Motor neuron (in vitro differentiated cells): ENCODE data around the gene CREB3L2. TPM values are rescaled to one million over a fixed set of nuclear protein-coding genes. Genes with fewer than 3 reads are reported as not detected.
"Not testable (repeated sequence)": the region's sequence is repeated elsewhere in the genome, so short reads cannot be mapped to it uniquely, and the experiment has no call there.

ENCODE experiments used
- ATAC-seq, 8 experiments: fragments of 200-7000 bp; cut with Tn5 transposase; replicated peaks in 6 of 8; 2 replicates each; pipeline ENCODE4 v1.8.0; 2021; ENCODE audit warnings: mild to moderate bottlenecking in 8 of 8, moderate library complexity in 8 of 8
- H3K27ac ChIP-seq, 2 donors: fragments of 250-450 bp; sonication (Bioruptor Pico); 2 replicates each; pipeline ENCODE4 v1.9.0; 2021; ENCODE audit warnings: antibody characterized with exemption in 2 of 2, mild to moderate bottlenecking in 2 of 2, moderate library complexity in 1 of 2
- H3K4me1 ChIP-seq, 2 donors: fragments of 250-450 bp; sonication (Bioruptor Pico); replicated peaks in 1 of 2; 2 replicates each; pipeline ENCODE4 v1.6.1; 2021; ENCODE audit warnings: antibody characterized with exemption in 2 of 2, mild to moderate bottlenecking in 2 of 2, moderate library complexity in 1 of 2
- H3K4me3 ChIP-seq, 5 donors: fragments of 250-450 bp; sonication (Bioruptor Pico); 2 replicates each; pipeline ENCODE4 v1.9.0; 2021; ENCODE audit warnings: antibody characterized with exemption in 5 of 5, mild to moderate bottlenecking in 5 of 5, moderate library complexity in 4 of 5
- WGBS, 10 experiments: fragments of 450-650 bp; shearing (Covaris generic); methylation state at CpG; one replicate each; pipeline ENCODE4 v1.0.0; 2022; 5-methylcytosine and 5-hydroxymethylcytosine counted together
- in situ Hi-C, 9 experiments: fragments of 400-800 bp; cut with MboI; loops; one replicate each; pipeline ENCODE4 v1.15.0; 2021; ENCODE audit warnings: low sequenced_read_pairs in 9 of 9, low pct_unique_long_range_greater_than_20kb in 2 of 9; ENCODE audit not compliant: unreplicated experiment in 9 of 9
- total RNA-seq, 8 experiments: library from RNA; unstranded; fragments of 300-600 nt; gene quantifications; 2 replicates each; pipeline versions ENCODE4 v1.2.3 to v1.2.4, GENCODE V29; 2022

CREB3L2 gene
- total RNA-seq, 8 experiments from 2014 or later: 2.4 to 33.0 (median 6.4) TPM

GRCh38 chr7:137937202-137937560 lies 64.7 kb downstream of the CREB3L2 start:
- in situ Hi-C loops: no loop called here
- Histone ChIP-seq H3K4me1 (peaks cover 0 to 12% of the 10 kb centered on the region in 2 donors), H3K4me3 (no peak overlapping the region), H3K27ac (no peak overlapping the region)
- peak in 2 of 8 experiments; percentile 63 to 65 for ATAC-seq

- 50 to 93% (median 76%) methylated on average over 1 to 9 of the region's 9 CpGs; no CpG with 5 or more reads in 2 of the 10 experiments for WGBS, 10 experiments
- peaks cover 0 to 12% of the 10 kb centered on the region in 2 donors for H3K4me1 ChIP-seq
- H3K4me3 ChIP-seq: no peak overlapping the region
- no peak overlapping the region for H3K27ac ChIP-seq
- in situ Hi-C loops: no loop called here
- ATAC-seq: no peak
Measured at GRCh38 chr7:137936509-137937201, 65.2 kb downstream of the CREB3L2 start.

GRCh38 chr7:137935884-137936508 lies 65.9 kb downstream of the CREB3L2 start:
- ATAC-seq: no peak
- Histone ChIP-seq H3K27ac (no peak overlapping the region), H3K4me3 (no peak overlapping the region), H3K4me1 (peaks cover 0 to 12% of the 10 kb centered on the region in 2 donors)
- 53 to 100% (median 88%) methylated on average over 1 to 7 of the region's 7 CpGs; no CpG with 5 or more reads in 1 of the 10 experiments for WGBS, 10 experiments
- in situ Hi-C loops: no loop called here

DNA sequence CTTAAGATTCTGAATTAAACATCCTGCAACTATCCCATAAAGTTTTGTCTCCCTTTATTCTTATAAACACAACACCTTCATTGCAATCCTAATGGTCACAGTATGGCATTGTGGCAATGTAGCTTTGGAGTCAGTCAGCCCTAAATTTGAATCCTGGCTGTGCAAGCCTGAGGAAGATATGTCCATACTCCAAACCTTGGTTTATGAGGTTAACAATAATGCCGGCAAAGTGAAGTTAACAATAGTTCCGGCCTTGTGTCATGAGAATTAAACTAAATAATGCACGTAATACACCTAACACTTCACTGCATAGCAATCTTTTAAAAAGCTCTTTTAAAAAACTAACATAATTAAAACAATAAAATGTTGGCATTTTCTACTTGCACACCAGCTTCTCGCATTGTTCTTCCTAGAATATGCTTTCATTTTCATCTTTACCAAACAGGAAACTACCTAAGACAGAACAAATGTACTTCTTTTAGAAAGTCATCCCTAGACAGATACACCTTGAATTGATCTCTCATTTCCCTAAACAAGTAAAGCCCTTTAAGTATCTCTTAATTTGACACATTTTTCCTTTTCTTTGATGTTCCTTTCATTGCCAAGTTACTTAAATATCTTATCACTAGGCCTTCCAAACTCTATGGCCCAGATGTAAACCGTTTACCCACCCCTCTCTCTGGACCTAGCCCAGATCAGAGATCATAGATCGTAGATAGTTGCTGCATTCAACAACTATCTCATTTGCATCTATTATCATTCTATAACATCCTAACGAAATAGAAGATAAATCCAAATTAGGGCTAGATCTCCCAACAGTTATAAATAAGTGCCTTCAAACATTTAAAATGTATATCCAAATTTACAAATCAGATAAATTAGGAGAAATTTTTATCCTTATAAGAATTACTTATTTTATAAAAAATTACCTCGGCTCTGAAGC lies 66.7 kb downstream of the CREB3L2 start:
- in situ Hi-C loops: no loop called here
- H3K4me1 ChIP-seq: peaks cover 0 to 12% of the 10 kb centered on the region in 2 donors
- no peak overlapping the region for H3K4me3 ChIP-seq
- ATAC-seq: no peak
- WGBS, 10 experiments: 82 to 98% (median 90%) methylated on average over 4 to 8 of the region's 8 CpGs
- no peak overlapping the region for H3K27ac ChIP-seq

DNA sequence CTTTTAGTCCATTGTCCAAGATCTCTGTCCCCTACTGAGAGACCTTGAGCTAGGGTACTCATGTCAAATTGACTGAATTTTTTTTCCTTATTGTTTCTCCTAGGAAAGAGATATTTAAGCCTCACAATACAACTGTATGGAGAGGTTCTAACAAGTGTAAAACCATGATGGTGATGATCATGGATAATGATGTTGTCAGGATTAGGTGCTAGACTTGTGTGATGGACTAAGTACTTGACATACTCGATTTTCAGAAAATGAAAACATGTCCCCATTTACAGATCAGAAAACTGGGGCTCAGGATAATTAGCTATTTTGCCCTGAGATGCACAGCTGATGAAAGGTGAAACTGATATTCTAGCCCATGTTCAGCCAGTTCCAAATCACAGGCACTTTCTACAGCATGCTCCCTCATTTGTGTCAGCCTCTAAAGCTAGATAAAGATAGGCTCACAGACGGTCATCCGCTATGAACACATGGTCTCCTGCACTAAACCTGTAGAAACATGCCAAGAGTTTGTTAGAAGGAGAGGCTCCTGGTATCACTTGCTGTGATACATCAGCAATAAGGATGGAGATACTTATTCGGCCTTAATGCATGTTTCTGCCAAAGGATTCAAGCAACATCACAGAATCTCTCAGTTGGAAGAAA lies 67.6 kb downstream of the CREB3L2 start:
- Histone ChIP-seq H3K4me3 (no peak overlapping the region), H3K27ac (no peak overlapping the region), H3K4me1 (peaks cover 0 to 12% of the 10 kb centered on the region in 2 donors)
- WGBS, 10 experiments: 80 to 100% (median 95%) methylated on average over 1 to 3 of the region's 4 CpGs; no CpG with 5 or more reads in 3 of the 10 experiments
- in situ Hi-C loops: no loop called here
- no peak for ATAC-seq

- in situ Hi-C loops: no loop called here
- peak in 4 of 8 experiments; percentile 44 to 69 (median 52) for ATAC-seq
- H3K27ac ChIP-seq: no peak overlapping the region
- peaks cover 0 to 12% of the 10 kb centered on the region in 2 donors for H3K4me1 ChIP-seq
- H3K4me3 ChIP-seq: no peak overlapping the region
- 36 to 100% (median 69%) methylated on average over 2 to 10 of the region's 11 CpGs; no CpG with 5 or more reads in 1 of the 10 experiments for WGBS, 10 experiments
Measured at GRCh38 chr7:137933270-137934017, 68.4 kb downstream of the CREB3L2 start.

DNA sequence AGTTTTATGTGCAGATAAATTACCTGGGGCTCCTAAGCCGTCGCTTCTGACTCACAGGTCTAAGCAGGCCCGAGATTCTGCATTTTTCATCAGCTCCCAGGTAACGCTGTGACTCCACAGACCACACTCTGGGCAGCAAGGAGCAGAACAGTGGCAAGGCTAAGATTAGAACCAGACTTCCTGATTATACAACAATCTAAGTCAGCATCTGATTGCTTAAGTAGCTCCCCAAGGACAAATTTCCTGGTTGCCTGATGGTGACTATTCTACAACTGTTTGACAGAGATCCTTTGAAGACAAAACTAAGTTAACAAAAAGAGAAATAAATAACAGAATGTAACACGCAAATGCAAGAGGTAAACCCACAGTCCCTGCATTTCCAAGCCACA lies 69.0 kb downstream of the CREB3L2 start:
- WGBS, 10 experiments: 8 to 100% (median 70%) methylated on average over 1 to 4 of the region's 5 CpGs; no CpG with 5 or more reads in 2 of the 10 experiments
- in situ Hi-C loops: no loop called here
- H3K27ac ChIP-seq: peak overlapping the region in 1 of 2 donors; percentile 29
- peaks cover 0 to 12% of the 10 kb centered on the region in 2 donors for H3K4me1 ChIP-seq
- peak in 4 of 8 experiments; percentile 11 to 88 (median 29) for ATAC-seq
- no peak overlapping the region for H3K4me3 ChIP-seq

DNA sequence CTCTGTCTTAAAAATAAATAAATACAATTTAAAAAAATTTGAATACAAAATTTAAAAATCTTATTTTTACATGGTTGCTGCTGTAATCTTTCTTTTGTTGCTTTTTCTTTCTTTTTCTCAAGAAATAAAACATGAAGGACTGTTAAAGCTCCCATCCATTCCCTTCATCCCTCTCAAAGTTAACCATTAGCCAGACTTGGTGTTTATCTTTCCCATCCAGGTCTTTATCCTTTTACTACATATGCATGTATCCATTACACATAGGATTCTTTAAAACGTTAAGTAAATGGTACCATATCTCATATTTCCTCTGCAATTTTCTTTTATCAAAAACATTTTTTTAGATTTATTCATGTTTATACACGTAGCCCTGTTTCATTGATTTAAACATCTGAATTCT lies 70.1 kb downstream of the CREB3L2 start:
- Histone ChIP-seq H3K4me3 (no peak overlapping the region), H3K27ac (no peak overlapping the region), H3K4me1 (peaks cover 0 to 9% of the 10 kb centered on the region in 2 donors)
- ATAC-seq: no peak
- in situ Hi-C loops: no loop called here
- WGBS, 10 experiments: 40 to 100% (median 59%) methylated on average over 2 of the region's 2 CpGs

GRCh38 chr7:137930581-137930980 lies 71.3 kb downstream of the CREB3L2 start:
- H3K27ac ChIP-seq: no peak overlapping the region
- H3K4me3 ChIP-seq: no peak overlapping the region
- in situ Hi-C loops: no loop called here
- no peak for ATAC-seq
- WGBS, 10 experiments: 0 to 100% (median 93%) methylated on average over 1 to 2 of the region's 2 CpGs; no CpG with 5 or more reads in 3 of the 10 experiments
- peaks cover 0 to 11% of the 10 kb centered on the region in 2 donors for H3K4me1 ChIP-seq

GRCh38 chr7:137928626-137929025 lies 73.3 kb downstream of the CREB3L2 start:
- in situ Hi-C loops: no loop called here
- peaks cover 0 to 10% of the 10 kb centered on the region in 2 donors for H3K4me1 ChIP-seq
- H3K27ac ChIP-seq: no peak overlapping the region
- H3K4me3 ChIP-seq: no peak overlapping the region
- 95 to 100% methylated on average over 1 to 3 of the region's 5 CpGs; no CpG with 5 or more reads in 8 of the 10 experiments for WGBS, 10 experiments
- ATAC-seq: no peak

GRCh38 chr7:137927386-137927785 lies 74.5 kb downstream of the CREB3L2 start:
- no peak overlapping the region for H3K27ac ChIP-seq
- H3K4me1 ChIP-seq: peaks cover 0 to 4% of the 10 kb centered on the region in 2 donors
- ATAC-seq: no peak
- H3K4me3 ChIP-seq: no peak overlapping the region
- in situ Hi-C loops: no loop called here

DNA sequence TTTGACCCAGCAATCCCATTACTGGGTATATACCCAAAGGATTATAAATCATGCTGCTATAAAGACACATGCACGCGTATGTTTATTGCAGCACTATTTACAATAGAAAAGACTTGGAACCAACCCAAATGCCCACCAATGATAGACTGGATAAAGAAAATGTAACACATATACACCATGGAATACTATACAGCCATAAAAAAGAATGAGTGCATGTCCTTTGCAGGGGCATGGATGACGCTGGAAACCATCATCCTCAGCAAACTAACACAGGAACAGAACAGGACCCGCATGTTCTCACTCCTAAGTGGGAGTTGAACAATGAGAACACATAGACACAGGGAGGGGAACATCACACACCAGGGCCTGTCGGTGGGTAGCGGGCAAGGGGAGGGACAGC lies 75.7 kb downstream of the CREB3L2 start:
- ATAC-seq, in situ Hi-C loops, H3K27ac ChIP-seq, H3K4me3 ChIP-seq, H3K4me1 ChIP-seq: not testable (repeated sequence)
- 80 to 100% (median 91%) methylated on average over 1 to 6 of the region's 6 CpGs; no CpG with 5 or more reads in 2 of the 10 experiments for WGBS, 10 experiments
